ENCODE measurements around the gene PROX1. TPM values are rescaled to one million over a fixed set of nuclear protein-coding genes. Genes with fewer than 3 reads are reported as not detected.

PROX1 gene
- total and polyA plus RNA-seq, 9 of the 15 experiments (the other 6 are each of a cell fraction or from before 2014, with no cell fraction given): 0.14 to 0.22 TPM; not detected in 7

- no peak for ATAC-seq
- Histone ChIP-seq H3K27ac (ENCODE audit: extremely low read depth, low read depth, low read length) (no peak overlapping the region), H3K79me2 (ENCODE audit: control insufficient read depth, insufficient read depth, low read length) (no peaks in the 10 kb centered on the region), H4K20me1 (replicated peaks; ENCODE audit: control insufficient read depth, insufficient read depth, low read length) (no peaks in the 10 kb centered on the region), H3K4me3 (no peak overlapping the region), H3K4me1 (replicated peaks in 1 of 2; ENCODE audit: control insufficient read depth in 2 of 2, insufficient read depth in 2 of 2, low read length in 2 of 2) (peaks cover 0 to 9% of the 10 kb centered on the region in 2 experiments; a peak in 1 of 5 replicates), H3K36me3 (ENCODE audit: control insufficient read depth, insufficient read depth, low read length) (no peaks in the 10 kb centered on the region), H3K9ac (ENCODE audit: insufficient read depth in 1 of 2, low read depth in 2 of 2, low read length in 2 of 2) (no peak overlapping the region), H3K9me1 (ENCODE audit: control insufficient read depth, insufficient read depth, low read length) (no peaks in the 10 kb centered on the region), H3K27me3 (ENCODE audit: control insufficient read depth in 2 of 2, insufficient read depth in 2 of 2, low read length in 2 of 2) (peaks cover 19 to 32% of the 10 kb centered on the region in 2 experiments), H3K9me3 (replicated peaks; ENCODE audit: control insufficient read depth, insufficient read depth, low read depth, low read length) (no peaks in the 10 kb centered on the region), H2AFZ (ENCODE audit: low read depth, low read length) (no peak overlapping the region), H3K4me2 (ENCODE audit: insufficient read depth, low read length) (no peak overlapping the region)
- BruUV-seq (replicated peaks): no TSS peak
- TF ChIP-seq NONO (IDR thresholded peaks at IDR 0.05; ENCODE audit: low read depth in 2 of 2, low read length in 1 of 2) (no peak), BRCA1 (IDR thresholded peaks at IDR 0.05) (no peak), BRCA1 (CRISPR knock-in tag; IDR thresholded peaks at IDR 0.05) (no peak), TGIF2 (CRISPR knock-in tag; IDR thresholded peaks at IDR 0.05) (no peak), BMI1 (IDR thresholded peaks at IDR 0.05; ENCODE audit: low read length) (no peak), ZNF764 (CRISPR knock-in tag; IDR thresholded peaks at IDR 0.05; ENCODE audit: low read depth) (no peak), CC2D1A (IDR thresholded peaks at IDR 0.05) (no peak), HNRNPLL (IDR thresholded peaks at IDR 0.05; ENCODE audit: low read depth, low read length, poor library complexity, severe bottlenecking) (no peak), CBX3 (IDR thresholded peaks at IDR 0.05; ENCODE audit: borderline replicate concordance in 1 of 2, low read length in 2 of 2) (no peak), CHD1 (IDR thresholded peaks at IDR 0.05; ENCODE audit: low read length) (no peak), ZBTB17 (CRISPR knock-in tag; IDR thresholded peaks at IDR 0.05) (no peak), FOXM1 (IDR thresholded peaks at IDR 0.05; ENCODE audit: low read depth) (no peak), FOXM1 (CRISPR knock-in tag; IDR thresholded peaks at IDR 0.05; ENCODE audit: low read depth) (no peak), CREB3L1 (IDR thresholded peaks at IDR 0.05; ENCODE audit: borderline replicate concordance, low read depth) (no peak), KHSRP (IDR thresholded peaks at IDR 0.05) (no peak)
- WGBS (ENCODE audit: insufficient coverage, low coverage, missing lambda C conversion rate): 0% methylated on average over 2 of the region's 2 CpGs
- ChIA-PET CTCF (ENCODE audit: low intra/inter-chr PET ratio) (no interaction called here), POLR2A (interaction anchor here (0.6 to 0.8 kb wide), 2 partner anchors 13 to 31 kb away, joined by 3 read pairs; no protein-coding TSS in a partner anchor)
- intact Hi-C loops (cut with micrococcal nuclease): no loop called here
- in situ Hi-C loops (cut with MboI): no loop called here
- no peak for DNase-seq (ENCODE audit: extremely low read depth in 1 of 4, low spot score in 3 of 4)
- FAIRE-seq: no peak
Measured at GRCh38 chr1:213993929-213994328, 6.2 kb downstream of the PROX1 start.

All from K562 (cell line).